Right lobe of liver (tissue), 4 donors: ENCODE data around the gene RPL19.

ENCODE experiments used
- CTCF ChIP-seq, 4 donors: fragments of 200-600 bp in 3 of 4; fragments of 450-650 bp in 1 of 4; IDR thresholded peaks; one replicate each; pipeline versions ENCODE4 v1.5.1 to v1.8.0; 2016 to 2022; ENCODE audit warnings: antibody characterized with exemption in 4 of 4, mild to moderate bottlenecking in 2 of 4
- POLR2A ChIP-seq: fragments of 450-650 bp; IDR thresholded peaks from one replicate; pipeline ENCODE4 v1.6.1; 2017; ENCODE audit warnings: antibody characterized with exemption, mild to moderate bottlenecking
- donor health status: DM: no; HTN: no; CAD: no.
- donor health status: DM: no; HTN: no; CAD: no.
- donor health status: DM: no; HTN: yes; CAD: no.

DNA sequence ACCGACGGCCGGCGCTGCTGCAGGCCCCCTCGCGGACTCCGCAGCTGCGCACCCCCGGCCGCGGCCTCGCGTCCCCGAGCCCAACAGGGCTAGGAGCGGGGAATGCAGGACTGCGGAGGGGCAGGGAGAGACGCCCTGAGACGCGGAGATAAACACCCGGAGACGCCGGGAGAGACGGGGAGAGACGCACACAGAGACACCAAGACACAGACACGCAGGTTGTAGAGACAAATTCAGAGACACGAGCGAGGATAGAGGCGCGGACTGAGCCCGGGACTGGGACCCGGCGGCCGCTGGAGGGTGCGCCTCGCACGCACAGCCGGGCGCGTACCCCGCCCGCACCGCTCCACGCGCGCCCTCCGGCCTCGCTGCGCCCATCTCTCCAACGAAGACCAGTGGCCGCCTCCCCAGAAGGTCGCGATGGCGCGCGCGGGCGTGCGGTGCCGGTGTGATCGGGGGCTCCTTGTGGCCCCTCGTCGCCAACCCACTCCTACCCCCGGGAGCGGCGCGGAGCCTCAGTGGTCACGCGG, 24.8 kb downstream of the RPL19 start:
- TF ChIP-seq CTCF (IDR thresholded peaks at IDR 0.05): no peak
- no peak for TF ChIP-seq POLR2A
